ENCODE results near the gene CD151.
A peak's percentile ranks its signal among the peaks of the same experiment; 100 is the strongest.

CD151 gene

DNA sequence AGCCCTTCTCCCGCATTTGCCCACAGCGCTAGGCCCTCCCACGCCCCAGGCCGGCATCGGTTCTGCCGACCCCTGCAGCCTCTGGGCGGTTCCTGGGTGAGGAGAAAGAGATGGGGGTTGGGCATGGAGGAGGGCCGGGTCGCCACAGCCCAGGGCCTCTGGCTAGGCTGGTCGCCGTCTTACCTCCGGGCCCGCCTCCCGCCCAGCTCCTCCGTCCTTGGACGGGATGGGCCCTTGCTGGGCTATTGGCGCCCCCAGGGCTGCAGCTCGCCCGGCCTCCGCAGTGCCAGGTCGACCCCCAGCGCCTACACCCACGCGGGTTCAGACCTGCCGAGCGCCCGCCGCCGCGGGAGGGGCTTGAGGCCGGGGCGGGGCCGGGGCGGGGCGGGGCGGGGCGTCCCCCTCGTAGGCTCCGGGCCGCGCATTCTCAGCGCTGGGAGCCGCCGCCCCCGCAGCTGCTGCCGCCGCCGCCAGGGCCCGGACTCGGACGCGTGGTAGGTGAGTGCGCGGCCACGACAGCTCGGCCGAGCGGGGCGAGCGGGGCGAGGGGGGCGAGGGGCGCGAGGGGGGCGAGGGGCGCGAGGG, at the start of gene CD151:
Gene CD151, plus strand, starts transcription at position 424 of the 585 bp plus-strand sequence. CDS start 3,118 bp downstream, outside the sequence.
- DNase-seq, result peak; percentile 54

DNA sequence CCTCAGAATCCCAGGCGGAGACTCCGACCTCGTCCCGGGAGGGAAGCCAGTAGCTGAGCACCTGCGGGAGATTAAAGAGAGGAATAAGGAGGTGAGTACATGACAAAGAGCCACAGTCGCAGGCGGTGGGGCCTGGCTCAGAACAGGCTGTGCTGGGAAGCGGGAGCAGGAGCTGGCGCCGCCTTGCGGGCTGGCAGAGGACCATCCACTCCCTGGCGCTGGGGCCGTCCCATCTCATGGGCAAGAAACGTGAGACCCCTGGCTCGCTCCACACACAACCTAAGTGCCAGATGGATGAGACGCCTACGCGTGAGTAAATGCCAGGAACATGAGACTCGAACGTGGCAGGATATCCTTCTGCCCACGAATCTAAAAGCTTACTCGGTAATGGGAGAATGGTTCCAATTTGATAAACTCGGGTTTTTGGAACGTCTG, 49.2 kb upstream of the CD151 start:
- DNase-seq, result peak; percentile 91

DNA sequence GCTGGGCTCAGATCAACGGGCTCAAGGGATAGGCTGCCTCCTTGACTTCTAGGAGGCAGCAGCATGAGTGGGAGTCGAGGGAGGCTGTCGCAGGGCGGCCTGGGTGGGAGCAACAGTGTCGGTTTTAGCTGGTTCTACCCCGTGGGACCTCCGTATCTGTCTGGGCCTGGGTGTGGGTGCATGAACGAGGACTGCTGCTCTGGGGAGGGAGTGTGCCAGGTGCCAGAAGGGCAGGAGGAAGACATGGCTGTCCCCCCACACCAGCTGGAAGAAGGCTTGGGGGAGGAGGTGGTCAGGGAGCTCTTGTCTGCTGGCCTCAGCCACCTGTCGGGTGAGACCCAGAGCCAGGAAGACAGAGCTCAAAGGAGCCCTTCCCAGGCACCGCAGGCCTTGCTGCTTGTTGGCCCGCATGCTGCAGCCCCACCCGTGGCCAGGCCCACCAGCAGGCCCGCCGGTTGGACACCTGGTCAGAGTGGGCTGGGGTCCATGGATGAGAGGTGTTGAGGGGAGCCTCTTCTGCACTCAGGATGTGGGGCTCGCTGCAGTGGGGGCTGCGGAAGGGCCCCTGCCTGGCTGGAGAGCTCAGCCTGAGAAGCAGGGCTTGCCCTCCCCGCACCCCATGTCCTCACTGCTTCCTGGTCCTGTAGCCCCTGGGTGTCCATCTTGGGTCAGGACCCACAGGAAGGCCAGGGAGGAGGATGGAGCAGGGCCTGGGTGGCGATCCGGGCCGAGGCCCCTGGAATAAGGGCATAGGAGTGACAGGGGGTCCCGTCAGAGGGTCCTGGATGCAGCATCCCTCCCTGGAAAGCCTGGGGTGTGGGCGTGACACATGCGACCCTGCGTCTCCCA, 46.3 kb upstream of the CD151 start:
- DNase-seq, result no peak

DNA sequence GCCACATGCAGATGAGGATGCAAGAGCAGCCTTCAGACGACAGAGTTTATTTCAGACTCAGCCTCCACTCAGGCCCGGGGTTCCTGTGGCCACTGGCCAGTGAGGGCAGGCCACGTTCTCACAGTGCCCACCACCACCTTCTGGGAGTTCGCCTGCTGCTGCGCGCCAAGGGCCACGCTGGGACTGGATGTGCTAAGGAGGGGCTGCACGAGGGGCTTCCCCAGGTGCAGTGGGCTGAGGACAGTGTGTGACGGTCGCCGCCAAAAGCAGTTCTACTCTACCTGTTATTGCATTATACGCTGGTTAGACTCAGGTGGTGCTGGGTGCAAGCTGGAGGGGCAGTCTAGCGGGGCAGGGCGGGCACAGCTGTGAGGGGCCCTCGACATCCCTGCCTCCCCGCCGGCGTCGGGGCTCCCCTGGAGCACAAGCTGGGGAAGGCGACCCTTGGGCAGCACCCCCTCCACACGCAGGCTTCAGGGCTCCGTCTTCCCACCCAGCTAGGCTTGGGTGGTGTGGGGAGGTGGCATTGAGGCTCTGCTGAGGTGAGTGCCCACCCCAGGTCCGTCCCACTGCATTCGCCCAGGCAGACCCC, 45.6 kb upstream of the CD151 start:
- DNase-seq, result no peak

DNA sequence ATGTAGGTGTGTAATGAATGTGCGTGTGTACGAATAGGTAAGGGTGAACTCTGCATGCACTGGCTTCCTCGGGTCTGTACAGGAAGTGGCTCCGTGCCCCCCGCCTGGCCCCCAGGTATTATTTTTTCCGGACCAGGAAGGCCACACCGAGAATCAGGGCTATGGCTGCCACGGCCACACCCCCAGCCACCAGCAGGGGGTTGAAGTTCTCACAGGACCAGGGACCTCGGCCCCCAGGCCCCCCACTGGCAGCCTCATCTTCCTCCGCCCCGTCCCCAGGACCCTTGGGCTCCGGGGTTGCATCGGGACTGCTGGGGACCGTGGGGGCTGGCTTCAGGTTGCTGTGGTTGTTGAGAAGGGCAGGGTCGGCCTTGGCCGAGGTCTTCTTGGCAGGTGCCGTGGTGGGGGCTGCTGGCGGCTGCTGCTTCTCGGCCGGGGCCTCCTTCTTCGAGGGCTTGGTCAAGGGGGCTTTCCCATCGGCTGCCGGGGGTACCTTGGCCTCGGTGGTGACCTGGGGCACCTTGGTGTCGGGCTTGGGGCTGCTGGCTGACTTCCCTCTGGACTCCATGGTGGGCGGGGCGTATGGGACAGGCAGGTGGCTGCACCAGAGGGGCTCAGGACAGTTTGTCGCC, 44.6 kb upstream of the CD151 start:
- DNase-seq, result no peak

DNA sequence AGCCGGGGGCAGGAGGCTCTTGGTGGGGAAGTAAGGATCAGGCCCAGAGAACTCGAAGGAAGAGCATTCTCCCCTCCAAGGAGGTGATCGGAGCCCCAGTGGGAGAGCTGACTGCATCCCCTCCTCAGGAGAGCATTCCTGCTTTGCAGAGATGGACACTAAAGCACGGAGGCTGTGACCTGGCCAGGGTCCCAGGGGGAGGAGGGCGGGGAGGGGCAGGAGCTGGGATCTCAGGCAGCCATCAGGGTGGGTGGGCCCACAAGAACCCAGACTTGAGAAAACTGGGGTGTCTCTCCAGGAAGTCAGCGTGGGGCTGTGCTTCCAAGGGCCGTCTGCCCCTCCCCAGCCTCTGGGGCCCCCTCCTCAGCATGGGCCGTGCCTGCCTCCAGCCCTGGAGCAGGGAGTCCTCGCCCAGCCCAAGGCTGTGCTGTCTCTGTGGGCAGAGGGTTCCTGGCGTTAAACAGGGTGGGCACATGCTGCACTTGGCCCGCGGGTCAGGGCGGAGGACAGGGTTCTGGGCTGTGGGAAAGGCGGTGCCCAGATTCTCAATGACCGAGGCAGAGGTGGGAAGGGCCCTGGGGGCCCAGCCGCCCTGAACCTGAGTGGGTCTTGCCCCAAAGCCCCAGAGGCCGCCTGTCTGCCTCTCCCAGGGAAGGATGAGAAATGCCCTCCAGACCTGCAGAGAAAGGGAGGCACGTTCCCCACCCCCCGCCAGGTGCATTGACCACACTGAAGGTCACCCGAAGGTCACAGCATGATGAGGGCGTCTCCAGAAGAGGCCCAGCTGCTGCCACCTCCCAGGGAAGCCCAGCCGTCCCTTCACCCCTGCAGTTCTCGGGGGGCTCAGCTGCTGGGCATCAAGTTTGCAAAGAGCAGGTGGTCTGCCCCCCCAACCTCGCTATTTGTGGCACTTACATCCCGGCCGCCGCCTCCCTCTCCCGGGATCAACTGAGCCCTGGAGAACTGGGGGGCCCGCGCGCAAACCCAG, 43.5 kb upstream of the CD151 start:
- no peak for DNase-seq

DNA sequence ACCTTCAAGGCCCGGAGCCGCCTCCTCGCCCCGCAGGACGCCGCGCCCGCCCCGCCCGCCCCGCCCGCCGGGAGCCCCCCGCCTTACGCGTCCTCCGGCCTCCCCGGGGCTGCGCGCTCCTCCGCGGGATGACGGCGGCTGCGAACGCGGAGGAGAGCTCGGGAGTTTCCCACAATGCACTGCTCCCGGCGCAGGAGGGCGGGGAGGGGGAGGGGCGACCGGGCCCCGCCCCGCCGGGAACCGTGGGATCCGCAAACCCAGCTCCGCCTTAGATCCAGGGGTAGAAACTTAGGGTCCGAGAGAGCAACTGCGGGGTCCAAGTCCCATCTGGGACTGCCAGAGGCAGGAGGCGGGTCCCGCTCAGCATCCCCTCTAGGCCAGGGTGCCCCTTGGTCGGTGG, 42.8 kb upstream of the CD151 start, which contains the start of gene CEND1:
Gene CEND1, minus strand, starts transcription at position 148 of the 400 bp plus-strand sequence. CDS start 1,514 bp downstream, outside the sequence.
- DNase-seq, result no peak

DNA sequence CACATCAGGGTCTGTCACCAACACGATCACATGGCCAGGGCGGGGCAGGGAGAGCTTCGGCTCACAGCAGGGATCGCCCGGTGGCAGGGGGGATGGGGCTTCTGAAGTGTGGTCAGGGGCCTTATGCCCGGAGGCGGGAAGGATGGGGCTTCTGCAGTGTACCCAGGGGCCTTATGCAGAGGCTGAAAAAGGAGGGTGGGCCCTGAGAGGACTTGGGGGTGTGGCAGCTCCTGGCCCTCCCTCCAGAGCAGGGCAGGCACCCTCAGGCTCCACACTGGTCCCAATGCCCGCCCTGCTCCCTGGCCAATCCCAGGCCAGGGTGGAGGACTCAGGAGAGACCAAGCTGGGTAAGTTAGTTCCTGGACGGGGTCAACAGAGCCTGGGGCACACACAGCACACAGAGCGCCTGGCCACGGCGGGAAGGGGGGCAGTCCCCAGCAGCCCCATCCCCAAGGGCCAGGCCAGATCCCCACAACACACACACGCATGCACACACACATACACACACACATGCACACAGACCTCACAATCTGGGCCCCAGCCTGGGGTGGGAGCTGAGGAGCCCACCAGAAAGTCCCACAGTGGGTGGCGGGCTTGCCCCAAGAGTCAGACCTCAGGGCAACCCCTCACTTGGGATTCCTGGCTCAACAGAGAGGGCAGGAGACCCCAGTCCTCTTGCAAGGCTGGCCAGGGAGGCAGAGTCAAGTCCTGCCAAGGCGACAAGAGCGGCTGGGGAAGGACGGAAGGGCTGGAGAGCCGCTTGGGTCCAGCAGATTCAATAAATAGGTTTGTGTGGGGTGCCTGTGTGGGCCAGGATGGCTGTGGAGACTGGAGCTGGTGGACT, 41.8 kb upstream of the CD151 start:
- no peak for DNase-seq

DNA sequence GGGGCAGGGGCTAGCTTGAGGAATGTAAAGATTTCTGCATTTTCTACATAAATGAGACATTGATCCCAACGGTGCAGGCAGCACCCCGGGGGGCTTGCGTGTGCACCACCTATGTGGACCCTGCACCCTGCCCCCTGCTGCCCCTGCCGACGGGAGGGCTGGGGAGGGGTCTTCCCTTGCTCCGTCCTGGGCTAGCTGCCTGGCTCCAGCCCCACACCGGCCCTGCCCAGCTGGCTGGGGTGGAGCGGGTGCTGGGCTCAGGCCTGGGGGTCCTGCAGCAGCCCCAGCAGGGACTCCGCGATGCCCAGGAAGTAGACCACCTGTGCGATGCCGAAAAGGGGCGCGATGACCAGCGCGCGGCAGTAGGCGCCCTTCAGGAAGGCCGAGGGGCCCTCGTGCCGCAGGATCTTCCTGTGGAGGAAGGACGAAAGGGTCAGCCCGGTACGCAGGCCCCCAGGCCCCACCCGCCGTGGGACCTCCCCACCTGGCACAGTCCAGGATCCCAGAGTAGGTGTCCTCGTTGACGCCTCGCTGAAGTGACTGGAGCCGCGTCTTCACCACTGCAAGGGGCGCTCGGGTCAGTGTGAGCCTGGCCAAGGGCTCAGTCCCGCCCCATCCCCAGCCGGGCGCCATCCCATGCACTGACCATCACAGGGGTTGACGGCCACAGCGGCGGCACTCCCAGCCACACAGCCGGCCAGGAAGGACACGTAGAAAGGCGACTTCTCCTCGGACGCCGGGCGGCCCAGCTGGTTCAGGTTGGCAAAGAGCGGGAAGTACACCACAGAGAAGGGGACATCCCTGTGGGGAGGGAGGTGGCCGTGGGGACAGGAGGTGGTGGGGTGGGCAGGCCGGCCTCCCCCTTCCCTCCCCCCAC, 40.9 kb upstream of the CD151 start:
- DNase-seq, result no peak

DNA sequence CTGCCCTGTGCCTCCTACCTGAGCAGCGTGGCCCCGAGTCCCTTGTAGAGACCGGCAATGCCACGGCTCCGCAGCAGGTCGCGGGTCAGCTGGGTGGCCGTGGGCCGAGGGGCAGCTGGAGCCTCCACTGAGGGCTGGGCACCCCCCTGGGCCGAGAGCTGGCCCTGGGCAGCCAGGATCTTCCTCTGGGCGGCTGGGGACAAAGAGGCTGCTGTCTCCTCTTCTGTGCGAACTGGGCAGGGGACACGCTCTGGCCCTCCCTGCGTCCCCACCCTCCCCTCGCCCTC, 40.3 kb upstream of the CD151 start:
- no peak for DNase-seq

DNA sequence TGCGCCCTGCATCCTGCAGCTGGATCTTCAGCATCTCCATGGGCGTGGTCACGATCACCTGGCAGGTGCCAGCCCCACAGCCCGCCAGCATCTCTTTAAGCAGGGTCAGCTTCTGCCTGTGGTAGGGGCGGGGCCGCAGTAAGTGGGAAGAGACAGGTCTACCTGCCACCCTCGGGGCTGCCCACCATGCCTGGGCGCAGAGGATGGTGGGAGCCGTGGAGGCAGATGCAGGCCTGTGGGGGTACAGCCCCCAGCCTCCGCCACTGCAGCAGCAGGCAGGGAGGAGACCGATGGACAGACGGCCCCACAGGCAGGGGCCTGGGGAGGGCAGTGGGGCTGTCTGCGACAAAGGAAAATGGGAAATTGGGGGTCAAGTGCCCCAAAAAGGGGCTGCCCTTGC, 39.9 kb upstream of the CD151 start:
- no peak for DNase-seq

DNA sequence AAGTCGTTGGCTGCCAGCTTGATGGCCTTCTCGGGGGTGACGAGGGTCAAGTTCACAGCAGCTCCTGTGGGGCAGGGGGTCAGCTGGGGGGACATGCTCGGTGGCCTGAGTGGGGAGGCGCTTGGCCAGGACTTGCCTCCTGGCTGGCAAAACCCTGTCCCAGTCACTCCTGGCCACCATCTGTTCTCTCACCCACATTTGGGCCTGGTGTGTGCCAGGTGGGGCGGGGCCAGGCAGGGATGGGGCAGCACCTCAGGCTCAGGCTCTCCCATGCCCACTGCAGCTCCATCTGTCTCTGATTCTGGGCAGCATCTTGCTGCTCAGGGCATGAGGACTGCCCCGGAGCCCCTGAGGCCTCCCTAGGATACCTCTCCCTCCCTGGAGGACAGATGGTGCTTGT, 39.2 kb upstream of the CD151 start:
- DNase-seq, result no peak

DNA sequence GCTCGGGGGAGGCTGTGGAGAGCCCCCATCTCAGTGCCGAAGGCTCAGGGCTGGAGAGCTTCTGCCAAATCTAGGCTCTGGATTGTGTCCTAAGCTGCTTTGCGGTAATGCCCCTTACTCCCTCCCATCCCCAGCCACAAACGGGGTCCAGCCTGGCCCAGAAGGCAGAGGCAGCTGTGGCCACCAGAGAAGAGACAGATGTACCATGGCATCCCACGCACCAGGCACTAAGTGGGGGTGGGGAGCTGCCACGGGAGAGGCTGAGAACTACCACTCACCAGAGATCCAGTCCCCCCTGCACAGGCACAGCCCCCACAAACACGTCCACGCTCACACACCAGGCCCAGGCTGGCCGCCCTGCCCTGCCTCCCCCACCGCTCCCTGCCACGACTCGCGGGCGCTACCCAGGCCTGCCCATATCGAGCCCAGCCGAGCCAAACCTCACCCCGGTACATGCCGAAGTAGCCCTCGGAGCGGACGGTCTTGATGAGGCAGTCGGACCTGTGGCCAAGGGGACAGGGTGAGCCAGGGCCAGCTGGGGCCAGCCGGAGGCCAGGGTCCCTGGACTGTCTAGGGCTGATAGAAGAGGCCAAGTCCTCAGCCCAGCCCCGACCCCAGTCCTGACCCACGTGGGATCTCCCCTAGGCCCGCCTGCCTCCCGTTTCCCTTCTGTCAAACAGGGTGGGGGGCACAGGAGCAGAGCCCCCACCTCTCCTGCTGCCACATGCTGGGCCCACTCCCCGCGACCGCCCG, 38.6 kb upstream of the CD151 start:
- DNase-seq, result no peak

DNA sequence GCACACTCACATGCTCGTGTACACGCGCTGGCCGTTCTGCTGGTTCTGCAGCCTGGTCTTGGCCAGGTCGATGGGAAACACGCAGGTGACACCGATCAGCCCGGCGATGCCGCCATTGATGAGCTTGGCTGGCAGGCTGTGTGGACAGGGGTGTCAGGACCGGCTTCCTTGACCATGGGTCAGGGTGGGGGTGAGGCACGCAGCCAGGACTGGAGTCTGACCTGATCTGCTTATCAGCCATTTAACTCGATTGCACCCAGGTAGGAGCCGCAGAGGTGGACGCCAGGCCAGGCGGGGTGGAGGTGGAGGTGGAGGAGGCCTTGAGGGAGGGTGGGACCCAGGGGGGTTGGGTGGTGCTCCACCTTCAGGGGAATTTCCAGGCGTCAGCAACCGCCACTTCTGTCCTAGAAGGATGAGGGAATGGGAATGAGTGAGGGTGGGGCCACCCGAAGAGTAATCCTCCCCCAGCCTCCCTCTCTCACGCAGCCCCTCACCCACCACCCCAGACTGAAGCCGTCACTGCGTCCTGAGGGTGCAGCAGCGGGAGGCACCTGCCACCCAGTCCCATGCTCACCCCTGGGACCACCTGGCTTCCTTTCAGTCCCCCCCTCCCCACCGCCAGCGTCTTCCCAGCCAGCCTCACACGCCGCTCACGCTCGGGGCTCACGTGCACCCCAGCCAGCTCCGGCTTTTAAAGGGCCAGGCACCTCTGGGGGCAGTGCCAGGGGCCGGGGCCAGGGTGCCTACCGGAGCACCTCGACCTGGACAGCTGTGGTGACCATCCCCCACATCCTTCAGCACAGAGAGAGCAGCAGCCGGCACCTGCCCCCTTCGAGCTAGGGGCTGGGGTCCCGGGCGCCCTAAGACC, 37.8 kb upstream of the CD151 start:
- no peak for DNase-seq

DNA sequence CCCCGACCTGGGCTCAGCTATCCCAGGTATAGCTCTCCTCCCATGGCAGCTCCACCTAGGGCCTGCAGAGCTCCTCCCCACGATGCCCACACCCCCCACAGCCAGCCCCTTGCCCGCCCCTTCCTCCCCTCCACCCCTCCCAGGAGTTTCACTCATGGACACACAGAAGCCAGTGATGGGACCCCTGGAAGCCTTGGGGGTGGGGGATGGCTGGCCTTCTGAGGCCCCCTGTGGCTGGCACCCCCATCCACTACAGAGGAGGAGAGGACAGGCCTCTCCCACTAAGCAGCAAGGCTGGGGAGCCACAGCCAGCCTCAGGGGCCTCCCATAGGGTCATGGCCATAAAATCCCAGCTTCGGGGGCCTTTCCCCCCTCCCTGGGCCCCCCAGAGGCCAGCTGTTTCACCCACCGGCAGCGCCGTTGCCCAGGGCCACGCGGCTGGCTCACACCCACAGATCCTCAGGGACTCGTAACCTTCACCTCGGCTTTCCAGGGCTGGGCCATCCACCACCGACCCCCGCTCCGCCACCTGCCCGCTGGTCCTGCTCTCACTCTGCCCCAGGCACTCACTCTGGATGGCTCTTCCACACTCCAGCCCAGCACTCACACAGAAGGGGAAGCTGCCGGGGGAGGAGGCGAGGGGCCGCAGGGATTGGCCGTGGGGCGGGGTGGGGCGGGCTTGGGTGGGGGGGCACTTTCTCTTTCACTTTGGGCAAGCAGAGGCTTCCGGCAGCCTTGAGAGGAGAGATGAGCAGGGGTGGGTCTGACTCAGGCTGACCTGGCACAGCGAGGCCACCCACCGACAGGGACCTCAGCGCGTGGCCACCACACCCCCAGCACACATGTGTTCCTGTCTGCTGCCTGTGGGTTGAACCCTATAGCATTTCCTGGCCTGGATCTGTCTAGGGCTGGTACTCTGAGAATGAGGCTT, 36.9 kb upstream of the CD151 start:
- DNase-seq, result peak; percentile 81

DNA sequence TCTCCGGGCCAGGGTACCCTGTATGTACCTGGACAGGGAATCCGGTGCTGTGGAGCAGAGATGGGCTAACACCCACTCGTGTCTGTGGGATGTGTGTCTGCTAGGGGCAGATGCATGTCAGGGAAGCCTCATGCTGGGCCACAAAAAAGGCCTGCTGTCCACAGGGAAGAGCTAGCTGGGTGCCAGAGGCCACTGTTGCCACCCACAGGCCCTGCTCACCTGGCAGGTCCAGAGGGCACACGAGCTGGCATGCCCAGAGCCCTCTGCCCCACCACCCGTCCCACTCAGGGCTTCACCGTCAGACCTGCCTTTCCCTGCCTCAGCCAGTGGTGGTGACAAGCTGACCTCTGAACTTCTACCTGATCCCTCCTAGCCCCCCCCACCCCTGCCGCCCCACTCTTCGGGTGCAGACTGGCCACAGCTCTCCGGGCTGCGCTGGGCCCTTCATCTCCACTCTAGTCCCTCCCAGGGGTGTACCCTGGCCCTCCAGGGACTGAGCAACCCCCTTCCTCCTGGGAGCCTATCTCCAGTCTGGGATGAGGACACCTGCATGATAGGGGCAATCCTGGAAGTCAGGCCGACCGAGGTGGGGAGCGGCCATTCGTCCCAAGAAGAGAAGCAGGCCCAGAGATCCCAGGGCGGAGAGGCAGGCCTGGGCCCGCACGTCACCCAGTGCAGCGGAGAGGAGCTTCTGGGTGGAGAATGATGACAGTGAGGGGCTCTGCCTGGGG, 36.0 kb upstream of the CD151 start:
- DNase-seq, result no peak
